SU-DHL-6 (cell line): ENCODE data around the gene HOXA10.

Experiments used
- CTCF ChIP-seq: fragments of 200-600 bp; sonication (generic); IDR thresholded peaks from one replicate; pipeline ENCODE4 v1.5.1; 2017; ENCODE audit warnings: antibody characterized with exemption, mild to moderate bottlenecking, low read length, moderate library complexity; ENCODE audit not compliant: insufficient read depth, poor library complexity, severe bottlenecking
- EZH2phosphoT487 ChIP-seq: fragments of 200-600 bp; sonication (generic), shearing (Covaris generic); conservative IDR thresholded peaks from 2 replicates; pipeline ENCODE4 v1.6.1; 2018; ENCODE audit warnings: mild to moderate bottlenecking, antibody characterized with exemption, low read length, moderate library complexity, mixed read lengths

GRCh38 chr7:27140126-27140857 lies 33.8 kb downstream of the HOXA10 start:
- TF ChIP-seq CTCF (no peak), EZH2phosphoT487 (no peak)
